H9 (cell line): ENCODE measurements around the gene UBE2D3. TPM values are rescaled to one million over a fixed set of nuclear protein-coding genes. Genes with fewer than 3 reads are reported as not detected.

ENCODE experiments used
- DNase-seq: peaks from one replicate; pipeline ENCODE4 v3.0.0-alpha.2; 2017
- H2AFZ ChIP-seq: one replicate; pipeline ENCODE4 v1.6.1; 2013; ENCODE audit warnings: mild to moderate bottlenecking, low read length, control low read depth, moderate library complexity
- H2AK5ac ChIP-seq: 2 replicates; pipeline ENCODE4 v1.6.1; 2013; ENCODE audit warnings: low read length, control low read depth, mixed read lengths; ENCODE audit not compliant: insufficient read length
- H2BK120ac ChIP-seq: one replicate; pipeline ENCODE4 v1.6.1; 2013; ENCODE audit warnings: low read depth, mild to moderate bottlenecking, low read length, control low read depth, inconsistent platforms; ENCODE audit not compliant: poor library complexity, severe bottlenecking
- H2BK12ac ChIP-seq: 2 replicates; pipeline ENCODE4 v1.6.1; 2013; ENCODE audit warnings: low read length, control low read depth, mixed read lengths, low read depth; ENCODE audit not compliant: insufficient read length
- H2BK15ac ChIP-seq: 2 replicates; pipeline ENCODE4 v1.6.1; 2013; ENCODE audit warnings: low read depth, low read length, control low read depth
- H2BK20ac ChIP-seq: one replicate; pipeline ENCODE4 v1.6.1; 2013; ENCODE audit warnings: low read depth, mild to moderate bottlenecking, low read length, control low read depth, inconsistent platforms; ENCODE audit not compliant: poor library complexity, severe bottlenecking
- H2BK5ac ChIP-seq: 2 replicates; pipeline ENCODE4 v1.6.1; 2013; ENCODE audit warnings: low read length, control low read depth, mixed read lengths; ENCODE audit not compliant: insufficient read length
- H3K14ac ChIP-seq: 2 replicates; pipeline ENCODE4 v1.6.1; 2013; ENCODE audit warnings: low read length, control low read depth; ENCODE audit not compliant: insufficient read depth
- H3K18ac ChIP-seq: 2 replicates; pipeline ENCODE4 v1.6.1; 2013; ENCODE audit warnings: low read depth, mild to moderate bottlenecking, mixed read lengths, low read length, control low read depth; ENCODE audit not compliant: insufficient read length
- H3K23ac ChIP-seq: 2 replicates; pipeline ENCODE4 v1.6.1; 2013; ENCODE audit warnings: low read length, control low read depth, mixed read lengths, low read depth; ENCODE audit not compliant: insufficient read length
- H3K23me2 ChIP-seq: 2 replicates; pipeline ENCODE4 v1.6.1; 2013; ENCODE audit warnings: low read depth, mild to moderate bottlenecking, mixed read lengths, low read length, control low read depth; ENCODE audit not compliant: insufficient read length, poor library complexity, severe bottlenecking
- H3K27ac ChIP-seq: 2 replicates; pipeline ENCODE4 v1.5.1; 2013; ENCODE audit warnings: low read length, control low read depth, mixed read lengths, low read depth; ENCODE audit not compliant: insufficient read length
- H3K27me3 ChIP-seq: 2 replicates; pipeline ENCODE4 v1.6.1; 2013; ENCODE audit warnings: low read length, control low read depth, inconsistent platforms; ENCODE audit not compliant: insufficient read depth
- H3K4ac ChIP-seq: 2 replicates; pipeline ENCODE4 v1.6.1; 2013; ENCODE audit warnings: low read depth, mild to moderate bottlenecking, control low read depth, inconsistent platforms, low read length, moderate library complexity
- H3K4me1 ChIP-seq: 2 replicates; pipeline ENCODE4 v1.6.1; 2013; ENCODE audit warnings: low read length, control low read depth, inconsistent platforms; ENCODE audit not compliant: insufficient read depth
- H3K4me2 ChIP-seq: 2 replicates; pipeline ENCODE4 v1.6.1; 2013; ENCODE audit warnings: low read length, control low read depth, mixed read lengths; ENCODE audit not compliant: insufficient read length, insufficient read depth
- H3K56ac ChIP-seq: 2 replicates; pipeline ENCODE4 v1.6.1; 2013; ENCODE audit warnings: low read depth, mild to moderate bottlenecking, mixed read lengths, low read length, control low read depth; ENCODE audit not compliant: insufficient read length
- H3K79me1 ChIP-seq: 2 replicates; pipeline ENCODE4 v1.6.1; 2013; ENCODE audit warnings: low read depth, mild to moderate bottlenecking, moderate library complexity, low read length, control low read depth, inconsistent platforms; ENCODE audit not compliant: insufficient read depth, poor library complexity, severe bottlenecking
- H3K79me2 ChIP-seq: 2 replicates; pipeline ENCODE4 v1.6.1; 2013; ENCODE audit warnings: low read length, control low read depth, inconsistent platforms; ENCODE audit not compliant: insufficient read depth
- H3K9ac ChIP-seq: 2 replicates; pipeline ENCODE4 v1.6.1; 2013; ENCODE audit warnings: low read length, control low read depth, mixed read lengths; ENCODE audit not compliant: insufficient read length; ENCODE audit errors: extremely low read depth
- H3K9me3 ChIP-seq: one replicate; pipeline ENCODE4 v1.6.1; 2013; ENCODE audit warnings: low read depth, low read length, inconsistent platforms; ENCODE audit not compliant: control insufficient read depth
- H3T11ph ChIP-seq: one replicate; pipeline ENCODE4 v1.6.1; 2013; ENCODE audit warnings: mild to moderate bottlenecking, low read length, control low read depth, inconsistent platforms
- H4K20me1 ChIP-seq: one replicate; pipeline ENCODE4 v1.6.1; 2013; ENCODE audit not compliant: control insufficient read depth, insufficient read length, insufficient read depth
- H4K5ac ChIP-seq: 2 replicates; pipeline ENCODE4 v1.6.1; 2013; ENCODE audit warnings: low read depth, mild to moderate bottlenecking, mixed read lengths, low read length, control low read depth; ENCODE audit not compliant: insufficient read length
- H4K8ac ChIP-seq: replicated peaks from 2 replicates; pipeline ENCODE4 v1.6.1; 2013; ENCODE audit warnings: low read length, control low read depth, mixed read lengths, low read depth; ENCODE audit not compliant: insufficient read length
- H4K91ac ChIP-seq: 2 replicates; pipeline ENCODE4 v1.6.1; 2013; ENCODE audit warnings: low read depth, mild to moderate bottlenecking, moderate library complexity, mixed read lengths, low read length, control low read depth; ENCODE audit not compliant: insufficient read length
- H3K27ac Mint-ChIP-seq, 3 experiments: 2 replicates in 2 of 3; 3 replicates in 1 of 3; pipeline ENCODE4 v1.8.0; 2020 to 2021; ENCODE audit warnings: mixed read lengths in 3 of 3, mild to moderate bottlenecking in 1 of 3, moderate library complexity in 1 of 3
- H3K27me3 Mint-ChIP-seq: 2 replicates; pipeline ENCODE4 v1.8.0; 2021; ENCODE audit warnings: low read depth, mild to moderate bottlenecking, moderate library complexity, mixed read lengths
- H3K36me3 Mint-ChIP-seq, 3 experiments: 2 replicates in 2 of 3; 3 replicates in 1 of 3; pipeline ENCODE4 v1.8.0; 2020 to 2021; ENCODE audit warnings: low read depth in 3 of 3, mixed read lengths in 3 of 3; ENCODE audit not compliant: insufficient read depth in 1 of 3
- H3K4me1 Mint-ChIP-seq, 2 experiments: 2 replicates each; pipeline ENCODE4 v1.8.0; 2020; ENCODE audit warnings: mixed read lengths in 2 of 2
- H3K4me3 Mint-ChIP-seq, 2 experiments: 2 replicates in 1 of 2; 3 replicates in 1 of 2; pipeline ENCODE4 v1.8.0; 2020 to 2021; ENCODE audit warnings: mild to moderate bottlenecking in 2 of 2, mixed read lengths in 2 of 2, moderate library complexity in 1 of 2
- H3K9me3 Mint-ChIP-seq, 2 experiments: 2 replicates in 1 of 2; 3 replicates in 1 of 2; pipeline ENCODE4 v1.8.0; 2020; ENCODE audit warnings: mild to moderate bottlenecking in 2 of 2, mixed read lengths in 2 of 2, moderate library complexity in 1 of 2
- CTCF ChIP-seq: fragments of 200-600 bp; sonication (generic); conservative IDR thresholded peaks from 3 replicates; pipeline ENCODE4 v1.8.0; 2021; ENCODE audit warnings: antibody characterized with exemption, mild to moderate bottlenecking
- WGBS: extraction: QIAGEN DNeasy Blood & Tissue Kit; methylation state at CpG from one replicate; pipeline ENCODE4 v1.1.7; 2013; ENCODE audit warnings: missing lambda C conversion rate, low lambda C conversion rate, mixed read lengths; ENCODE audit not compliant: insufficient read length; ENCODE audit errors: extremely low coverage; 5-methylcytosine and 5-hydroxymethylcytosine counted together
- total RNA-seq: library from RNA; stranded (reverse); gene quantifications from 2 replicates; pipeline ENCODE4 v1.2.1, GENCODE V29; 2021

The UBE2D3 gene
- total RNA-seq, 1 experiment from 2014 or later = 378 TPM

DNA sequence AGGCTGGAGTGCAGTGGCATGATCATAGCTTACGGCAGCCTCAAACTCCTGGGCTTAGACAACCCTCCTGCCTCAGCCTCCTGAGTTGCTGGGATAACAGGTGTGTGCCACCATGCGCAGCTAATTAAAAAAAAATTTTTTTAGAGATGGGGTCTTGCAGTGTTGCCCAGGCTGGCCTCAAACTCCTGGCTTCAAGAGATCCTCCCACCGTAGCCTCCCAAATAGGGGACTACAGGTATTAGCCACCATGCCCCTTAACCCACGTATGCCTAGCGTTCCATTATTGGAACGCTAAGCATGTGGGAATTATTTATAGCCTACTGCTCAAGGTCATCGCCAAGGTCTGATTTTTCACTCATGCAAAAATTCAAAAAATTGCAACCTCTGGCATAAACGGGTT is 20.3 kb upstream of the UBE2D3 start:
- Mint-ChIP-seq H3K4me3 (no peak overlapping the region), H3K36me3 (peaks cover 4 to 6% (median 4%) of the 10 kb centered on the region in 3 experiments; a peak in 5 of 7 replicates), H3K9me3 (no peaks in the 10 kb centered on the region; a peak in 1 of 5 replicates), H3K27me3 (no peaks in the 10 kb centered on the region), H3K27ac (no peak overlapping the region), H3K4me1 (no peaks in the 10 kb centered on the region; a peak in 1 of 4 replicates)
- H2AK5ac ChIP-seq = no peak overlapping the region
- H2BK12ac ChIP-seq = no peak overlapping the region
- H3K4ac ChIP-seq = no peak overlapping the region
- DNase-seq = no peak
- no peak overlapping the region for H2BK15ac ChIP-seq
- no CpG with 5 or more reads among the region's 8 CpGs for WGBS
- H3K14ac ChIP-seq = no peak overlapping the region
- no peaks in the 10 kb centered on the region for H4K20me1 ChIP-seq
- no peaks in the 10 kb centered on the region for H3K23me2 ChIP-seq
- H3K23ac ChIP-seq = no peak overlapping the region
- no peak overlapping the region for H2AFZ ChIP-seq
- no peaks in the 10 kb centered on the region for H3K4me1 ChIP-seq
- no peak overlapping the region for H4K8ac ChIP-seq
- H4K91ac ChIP-seq = no peak overlapping the region
- no peak overlapping the region for H2BK5ac ChIP-seq
- H2BK120ac ChIP-seq = no peak overlapping the region
- H3K27ac ChIP-seq = no peak overlapping the region
- H3T11ph ChIP-seq = no peak overlapping the region
- H3K79me1 ChIP-seq = no peaks in the 10 kb centered on the region
- H3K18ac ChIP-seq = no peak overlapping the region
- H4K5ac ChIP-seq = no peak overlapping the region
- H3K79me2 ChIP-seq = no peaks in the 10 kb centered on the region
- no peak overlapping the region for H3K9ac ChIP-seq
- no peaks in the 10 kb centered on the region for H3K27me3 ChIP-seq
- H3K4me2 ChIP-seq = no peak overlapping the region
- H3K56ac ChIP-seq = no peak overlapping the region
- no peaks in the 10 kb centered on the region for H3K9me3 ChIP-seq
- H2BK20ac ChIP-seq = no peak overlapping the region
- no peak for TF ChIP-seq CTCF
